ACC112 (cell line): ENCODE results near the gene RAB43.
"Not testable (repeated sequence)": the region's sequence is repeated elsewhere in the genome, so short reads cannot be mapped to it uniquely, and the experiment has no call there.

Experiments used
- H2AFZ ChIP-seq: fragments of 200-600 bp; sonication (generic); one replicate; pipeline ENCODE4 v1.6.0; 2017; ENCODE audit warnings: antibody characterized with exemption, low read length; ENCODE audit not compliant: unreplicated experiment
- H3K27ac ChIP-seq: fragments of 200-600 bp; sonication (generic); 2 replicates; pipeline ENCODE4 v1.5.1; 2014; ENCODE audit warnings: low read depth, mild to moderate bottlenecking, antibody characterized with exemption, low read length, moderate library complexity
- H3K27me3 ChIP-seq: fragments of 200-600 bp; sonication (generic); 2 replicates; pipeline ENCODE4 v1.6.1; 2014; ENCODE audit warnings: mild to moderate bottlenecking, antibody characterized with exemption, low read length, moderate library complexity, mixed read lengths; ENCODE audit not compliant: insufficient read depth
- H3K36me3 ChIP-seq: fragments of 200-600 bp; sonication (generic); 2 replicates; pipeline ENCODE4 v1.6.1; 2016; ENCODE audit warnings: mild to moderate bottlenecking, antibody characterized with exemption, low read length, moderate library complexity, mixed read lengths; ENCODE audit not compliant: insufficient read depth
- H3K4me1 ChIP-seq: fragments of 200-600 bp; sonication (generic); one replicate; pipeline ENCODE4 v1.6.1; 2016; ENCODE audit warnings: low read length, mixed read lengths; ENCODE audit not compliant: insufficient read depth, unreplicated experiment, control insufficient read depth
- H3K4me3 ChIP-seq: fragments of 200-600 bp; sonication (generic); 2 replicates; pipeline ENCODE4 v1.5.1; 2014; ENCODE audit warnings: mild to moderate bottlenecking, low read depth, low read length
- H3K79me2 ChIP-seq: fragments of 200-600 bp; sonication (generic); one replicate; pipeline ENCODE4 v1.6.0; 2016; ENCODE audit warnings: low read length; ENCODE audit not compliant: control insufficient read depth, unreplicated experiment, insufficient read depth

The RAB43 gene

GRCh38 chr3:129069313-129070085 lies 52.1 kb downstream of the RAB43 start:
- H3K79me2 ChIP-seq, H3K27ac ChIP-seq, H2AFZ ChIP-seq, H3K4me3 ChIP-seq, H3K4me1 ChIP-seq, H3K36me3 ChIP-seq, H3K27me3 ChIP-seq: not testable (repeated sequence)

- H3K4me3 ChIP-seq: peak overlapping the region; percentile 47
These were observed 53.2 kb downstream of the RAB43 start for GRCh38 chr3:129068291-129068886.

GRCh38 chr3:129067719-129068118 lies 53.9 kb downstream of the RAB43 start:
- H3K27me3 ChIP-seq, H3K4me3 ChIP-seq, H3K27ac ChIP-seq, H3K36me3 ChIP-seq, H2AFZ ChIP-seq, H3K4me1 ChIP-seq, H3K79me2 ChIP-seq: not testable (repeated sequence)

More at GRCh38 chr3:129068291-129068886, 53.2 kb downstream of the RAB43 start:
- Histone ChIP-seq H3K79me2 (no peaks in the 10 kb centered on the region), H3K4me1 (no peaks in the 10 kb centered on the region), H3K36me3 (no peaks in the 10 kb centered on the region), H2AFZ (peak overlapping the region; percentile 60), H3K27ac (no peak overlapping the region), H3K27me3 (no peaks in the 10 kb centered on the region)

- Histone ChIP-seq H3K27ac (no peak overlapping the region), H3K36me3 (no peaks in the 10 kb centered on the region), H3K79me2 (no peaks in the 10 kb centered on the region), H3K27me3 (no peaks in the 10 kb centered on the region), H3K4me3 (no peak overlapping the region), H2AFZ (no peak overlapping the region), H3K4me1 (no peaks in the 10 kb centered on the region)
These were observed 55.9 kb downstream of the RAB43 start for GRCh38 chr3:129065720-129066073.

DNA sequence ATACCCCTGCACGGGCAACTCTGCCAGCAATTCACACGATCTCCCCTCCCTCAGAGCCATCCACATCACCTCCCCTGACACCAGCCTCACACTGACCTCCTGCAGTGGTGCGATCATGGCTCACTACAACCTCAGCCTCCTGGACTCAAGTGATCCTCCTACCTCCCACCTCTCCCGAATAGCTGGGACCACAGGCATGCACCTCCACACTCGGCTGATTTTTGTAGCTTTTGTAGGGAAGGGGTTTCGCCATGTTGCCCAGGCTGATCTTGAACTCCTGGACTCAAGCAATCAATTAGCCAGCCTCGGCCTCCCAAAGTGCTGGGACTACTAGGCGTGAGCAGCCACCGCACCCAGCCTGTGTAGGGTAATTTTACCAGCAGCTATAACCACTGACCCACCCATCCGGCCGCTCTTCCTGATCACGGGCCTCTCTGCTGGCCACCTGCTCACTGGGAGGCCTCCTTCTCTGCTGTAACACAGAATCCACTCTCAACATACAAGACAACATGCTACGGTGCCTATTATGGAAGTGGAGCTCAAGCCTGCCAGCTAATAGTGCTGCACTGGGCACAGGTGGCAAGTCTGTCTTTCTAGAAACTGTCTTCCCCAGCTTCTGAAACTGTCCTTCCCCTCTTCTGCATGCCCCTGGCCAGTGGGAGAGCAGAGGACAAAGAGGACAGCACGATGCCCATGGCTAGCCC lies 56.4 kb downstream of the RAB43 start:
- Histone ChIP-seq H3K4me3 (no peak overlapping the region), H3K79me2 (no peaks in the 10 kb centered on the region), H3K27ac (no peak overlapping the region), H3K36me3 (no peaks in the 10 kb centered on the region), H2AFZ (no peak overlapping the region), H3K4me1 (no peaks in the 10 kb centered on the region), H3K27me3 (no peaks in the 10 kb centered on the region)

DNA sequence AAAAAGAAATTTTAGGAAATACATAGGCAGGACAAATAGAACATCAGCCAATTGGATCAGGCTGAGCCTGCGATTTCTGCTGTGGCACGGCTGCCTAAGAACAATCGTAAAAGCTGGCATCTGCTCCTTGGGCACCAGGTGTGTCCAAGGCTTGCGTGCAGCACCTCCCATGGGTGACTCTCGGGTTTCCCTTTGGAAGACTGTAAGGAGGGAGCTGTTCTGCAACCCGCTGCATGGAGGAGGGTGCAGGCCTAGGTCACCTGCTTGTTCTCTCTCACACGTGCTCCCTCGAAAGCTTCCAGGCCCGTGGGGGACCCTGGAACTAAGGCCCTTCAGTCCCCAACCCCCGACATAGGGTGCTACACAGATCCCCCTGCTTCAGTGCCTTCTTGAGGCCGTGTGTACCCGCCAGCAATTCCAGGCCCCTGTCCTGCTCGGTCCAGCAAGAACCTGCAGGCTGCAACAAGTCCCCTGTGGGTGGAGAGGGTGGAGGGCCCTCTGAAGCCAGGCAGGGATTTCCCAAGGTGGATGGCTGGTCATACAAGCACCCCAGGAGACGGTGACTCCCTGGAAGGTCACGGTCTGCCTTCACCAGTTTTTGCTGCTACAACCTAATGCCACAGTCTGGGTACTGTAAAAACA lies 57.6 kb downstream of the RAB43 start:
- Histone ChIP-seq H3K27me3 (no peaks in the 10 kb centered on the region), H3K36me3 (no peaks in the 10 kb centered on the region), H3K4me3 (no peak overlapping the region), H3K27ac (no peak overlapping the region), H3K79me2 (no peaks in the 10 kb centered on the region), H2AFZ (no peak overlapping the region), H3K4me1 (no peaks in the 10 kb centered on the region)

DNA sequence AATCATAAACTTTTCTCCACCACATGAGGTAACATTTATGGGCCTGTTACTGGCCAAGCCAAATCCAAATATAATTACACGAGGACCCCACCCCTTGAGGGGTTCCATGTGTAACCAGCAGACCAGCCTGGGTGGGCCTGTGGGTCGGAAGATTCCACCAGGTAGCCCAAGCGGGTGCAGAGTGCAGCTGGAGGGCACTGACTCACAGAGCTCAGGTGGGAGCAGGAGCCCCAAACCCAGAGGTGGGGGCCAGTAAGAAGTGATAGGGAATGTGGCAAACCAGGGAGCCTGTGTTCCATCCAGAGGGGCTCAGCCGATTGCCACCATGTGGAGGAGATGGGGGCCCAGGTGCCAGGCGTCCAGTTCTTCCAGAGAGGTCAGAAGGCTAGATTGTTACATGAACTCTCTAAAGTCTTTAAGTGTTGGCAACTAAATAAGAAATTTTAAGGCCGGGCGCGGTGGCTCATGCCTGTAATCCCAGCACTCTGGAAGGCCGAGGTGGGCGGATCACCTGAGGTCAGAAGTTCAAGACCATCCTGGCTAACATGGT lies 58.4 kb downstream of the RAB43 start:
- H3K27ac ChIP-seq: no peak overlapping the region
- no peak overlapping the region for H3K4me3 ChIP-seq
- no peaks in the 10 kb centered on the region for H3K79me2 ChIP-seq
- no peak overlapping the region for H2AFZ ChIP-seq
- no peaks in the 10 kb centered on the region for H3K36me3 ChIP-seq
- no peaks in the 10 kb centered on the region for H3K4me1 ChIP-seq
- H3K27me3 ChIP-seq: no peaks in the 10 kb centered on the region

DNA sequence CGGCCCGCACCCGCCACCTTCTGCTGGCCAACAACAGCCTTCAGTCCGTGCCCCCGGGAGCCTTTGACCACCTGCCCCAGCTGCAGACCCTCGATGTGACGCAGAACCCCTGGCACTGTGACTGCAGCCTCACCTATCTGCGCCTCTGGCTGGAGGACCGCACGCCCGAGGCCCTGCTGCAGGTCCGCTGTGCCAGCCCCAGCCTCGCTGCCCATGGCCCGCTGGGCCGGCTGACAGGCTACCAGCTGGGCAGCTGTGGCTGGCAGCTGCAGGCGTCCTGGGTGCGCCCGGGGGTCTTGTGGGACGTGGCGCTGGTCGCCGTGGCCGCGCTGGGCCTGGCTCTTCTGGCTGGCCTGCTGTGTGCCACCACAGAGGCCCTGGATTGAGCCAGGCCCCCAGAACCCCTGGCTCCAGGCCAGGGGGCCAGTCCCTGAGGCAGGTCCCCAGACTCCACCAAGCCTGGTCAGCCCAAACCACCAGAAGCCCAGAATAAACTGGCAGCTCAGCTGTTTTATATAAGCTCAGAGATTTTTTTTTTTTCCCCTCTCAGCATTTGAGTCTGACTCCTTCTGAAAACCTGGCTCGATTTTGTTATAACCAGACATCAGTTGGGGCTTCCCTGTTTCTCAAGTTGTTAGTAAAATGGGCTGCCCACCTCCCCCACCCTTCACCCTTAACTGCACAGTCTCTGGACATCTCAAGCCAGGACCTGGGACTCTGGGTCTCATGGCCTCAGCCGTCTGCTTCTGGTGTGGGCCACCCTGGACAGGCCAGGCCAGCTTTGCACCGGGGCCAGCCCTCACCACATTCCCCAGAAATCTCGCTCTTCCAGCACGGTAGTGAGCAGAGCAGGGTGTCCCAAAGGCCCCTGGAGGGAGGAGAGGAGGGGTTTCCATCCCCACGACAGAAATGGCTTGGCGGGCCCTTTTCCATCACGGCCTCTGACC lies 59.4 kb downstream of the RAB43 start:
- no peak overlapping the region for H2AFZ ChIP-seq
- H3K36me3 ChIP-seq: no peaks in the 10 kb centered on the region
- H3K4me1 ChIP-seq: no peaks in the 10 kb centered on the region
- peaks cover 4% of the 10 kb centered on the region for H3K27me3 ChIP-seq
- no peak overlapping the region for H3K27ac ChIP-seq
- H3K79me2 ChIP-seq: no peaks in the 10 kb centered on the region
- H3K4me3 ChIP-seq: no peak overlapping the region

GRCh38 chr3:129061023-129061887 lies 60.3 kb downstream of the RAB43 start:
- H2AFZ ChIP-seq: no peak overlapping the region
- H3K4me1 ChIP-seq: no peaks in the 10 kb centered on the region

More at GRCh38 chr3:129061023-129061887, 60.3 kb downstream of the RAB43 start:
- H3K79me2 ChIP-seq: no peaks in the 10 kb centered on the region
- H3K27ac ChIP-seq: no peak overlapping the region
- peaks cover 5% of the 10 kb centered on the region for H3K27me3 ChIP-seq
- H3K4me3 ChIP-seq: no peak overlapping the region
- H3K36me3 ChIP-seq: no peaks in the 10 kb centered on the region
